HG03103 (cell line): Measurements from ENCODE around the gene SHANK3.
"Not testable (repeated sequence)": the region's sequence is repeated elsewhere in the genome, so short reads cannot be mapped to it uniquely, and the experiment has no call there.

ENCODE experiments used
- ATAC-seq: cut with Tn5 transposase; IDR thresholded peaks from one replicate; pipeline ENCODE4 v1.9.1; 2021; ENCODE audit warnings: low read depth; ENCODE audit not compliant: unreplicated experiment

Gene SHANK3

GRCh38 chr22:50672471-50673230 is at the start of gene SHANK3:
SHANK3 (plus strand) TSS chr22:50672823.
- ATAC-seq, result no peak

GRCh38 chr22:50624347-50625130 is 48.1 kb upstream of the SHANK3 start:
- no peak for ATAC-seq

- no peak for ATAC-seq
Observed at GRCh38 chr22:50625131-50625567, 47.5 kb upstream of the SHANK3 start.

GRCh38 chr22:50625568-50626313 is 46.9 kb upstream of the SHANK3 start:
- ATAC-seq, result no peak

DNA sequence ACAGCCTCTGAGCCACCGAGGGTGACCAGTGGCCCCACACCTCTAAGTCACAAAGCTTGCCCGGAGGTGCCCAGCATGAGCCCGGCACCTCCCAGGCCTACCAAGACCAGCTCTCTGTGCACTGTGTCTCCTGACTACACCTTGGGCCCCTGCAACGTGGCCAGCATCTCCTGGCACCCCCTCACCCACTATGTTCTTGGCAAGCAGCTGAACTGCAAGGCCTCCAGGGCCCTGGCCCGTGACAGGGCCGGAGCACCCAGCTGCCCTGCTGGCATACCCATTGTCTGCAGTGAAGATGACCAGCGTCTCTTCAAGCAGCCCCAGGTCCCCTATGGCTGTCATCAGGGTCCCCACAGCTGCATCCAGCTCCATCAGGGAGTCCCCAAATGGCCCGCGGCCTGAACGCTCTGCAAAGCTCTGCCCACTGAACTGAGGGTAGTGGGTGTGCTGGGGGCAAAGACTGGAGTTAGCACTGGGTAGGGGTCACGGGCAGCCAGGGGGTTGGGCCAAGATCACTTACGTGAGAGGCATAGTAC is 46.2 kb upstream of the SHANK3 start:
- no peak for ATAC-seq

- ATAC-seq, result no peak
Observed at GRCh38 chr22:50626850-50627641, 45.6 kb upstream of the SHANK3 start.

GRCh38 chr22:50627642-50628542 is 44.7 kb upstream of the SHANK3 start, which contains the start of gene ARSA:
ARSA (minus strand) TSS chr22:50628152; CDS start chr22:50627779, 373 bp downstream.
- no peak for ATAC-seq

- ATAC-seq, result no peak
Observed at GRCh38 chr22:50628543-50629134, 44.0 kb upstream of the SHANK3 start.

- no peak for ATAC-seq
Observed at GRCh38 chr22:50630376-50630775, 42.2 kb upstream of the SHANK3 start.

DNA sequence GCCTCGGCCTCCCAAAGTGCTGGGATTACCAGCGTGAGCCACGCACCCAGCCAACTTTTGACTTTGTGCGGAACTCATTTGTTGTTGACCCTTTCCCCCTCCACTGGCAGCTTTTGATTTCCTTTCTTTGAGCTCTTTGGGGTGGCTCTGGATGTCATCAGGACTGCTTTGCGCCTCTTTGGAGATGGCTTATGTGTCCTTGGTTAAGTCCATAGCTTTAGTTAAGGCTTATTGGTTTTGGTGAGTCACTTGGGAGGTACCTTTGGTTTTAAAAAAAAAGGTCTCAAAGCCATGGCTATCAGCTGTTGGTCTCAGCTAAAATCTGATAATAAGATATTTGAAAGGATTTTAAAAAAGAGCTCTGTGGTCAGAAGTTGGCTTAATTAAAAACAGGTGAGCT is 39.5 kb upstream of the SHANK3 start:
- no peak for ATAC-seq

GRCh38 chr22:50633771-50634170 is 38.9 kb upstream of the SHANK3 start:
- no peak for ATAC-seq

DNA sequence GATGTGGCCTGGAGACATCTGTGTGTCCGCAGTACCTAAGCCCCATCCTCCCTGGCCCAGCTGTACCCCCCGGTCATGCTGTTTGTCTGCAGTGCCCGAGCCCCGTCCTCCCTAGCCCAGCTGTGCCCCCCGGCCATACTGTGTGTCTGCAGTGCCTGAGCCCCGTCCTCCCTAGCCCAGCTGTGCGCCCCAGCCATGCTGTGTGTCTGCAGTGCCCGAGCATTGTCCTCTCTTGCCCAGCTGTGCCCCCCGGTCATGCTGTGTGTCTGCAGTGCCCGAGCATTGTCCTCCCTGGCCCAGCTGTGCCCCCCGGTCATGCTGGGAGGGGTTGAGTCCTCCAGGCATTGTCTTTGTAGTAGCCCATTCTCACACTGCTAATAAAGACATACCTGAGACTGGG is 37.0 kb upstream of the SHANK3 start:
- no peak for ATAC-seq

DNA sequence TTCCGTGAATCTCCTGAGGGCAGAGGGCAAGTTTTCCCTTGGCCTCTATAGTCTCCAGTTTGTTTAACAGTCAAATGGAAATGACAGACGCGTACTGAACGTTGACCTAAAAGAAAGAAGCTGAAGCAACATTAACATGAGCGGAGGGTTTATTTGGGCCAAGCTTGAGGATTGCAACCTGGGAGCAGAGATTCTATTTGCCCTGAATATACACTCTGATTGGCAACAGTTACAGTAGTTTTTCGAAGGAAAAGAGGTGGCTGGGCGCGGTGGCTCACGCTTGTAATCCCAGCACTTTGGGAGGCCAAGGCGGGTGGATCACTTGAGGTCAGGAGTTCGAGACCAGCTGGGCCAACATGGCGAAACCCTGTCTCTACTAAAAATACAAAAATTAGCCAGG is 32.3 kb upstream of the SHANK3 start:
- ATAC-seq, result not testable (repeated sequence)

- no peak for ATAC-seq
Observed at GRCh38 chr22:50640857-50641647, 31.6 kb upstream of the SHANK3 start.

DNA sequence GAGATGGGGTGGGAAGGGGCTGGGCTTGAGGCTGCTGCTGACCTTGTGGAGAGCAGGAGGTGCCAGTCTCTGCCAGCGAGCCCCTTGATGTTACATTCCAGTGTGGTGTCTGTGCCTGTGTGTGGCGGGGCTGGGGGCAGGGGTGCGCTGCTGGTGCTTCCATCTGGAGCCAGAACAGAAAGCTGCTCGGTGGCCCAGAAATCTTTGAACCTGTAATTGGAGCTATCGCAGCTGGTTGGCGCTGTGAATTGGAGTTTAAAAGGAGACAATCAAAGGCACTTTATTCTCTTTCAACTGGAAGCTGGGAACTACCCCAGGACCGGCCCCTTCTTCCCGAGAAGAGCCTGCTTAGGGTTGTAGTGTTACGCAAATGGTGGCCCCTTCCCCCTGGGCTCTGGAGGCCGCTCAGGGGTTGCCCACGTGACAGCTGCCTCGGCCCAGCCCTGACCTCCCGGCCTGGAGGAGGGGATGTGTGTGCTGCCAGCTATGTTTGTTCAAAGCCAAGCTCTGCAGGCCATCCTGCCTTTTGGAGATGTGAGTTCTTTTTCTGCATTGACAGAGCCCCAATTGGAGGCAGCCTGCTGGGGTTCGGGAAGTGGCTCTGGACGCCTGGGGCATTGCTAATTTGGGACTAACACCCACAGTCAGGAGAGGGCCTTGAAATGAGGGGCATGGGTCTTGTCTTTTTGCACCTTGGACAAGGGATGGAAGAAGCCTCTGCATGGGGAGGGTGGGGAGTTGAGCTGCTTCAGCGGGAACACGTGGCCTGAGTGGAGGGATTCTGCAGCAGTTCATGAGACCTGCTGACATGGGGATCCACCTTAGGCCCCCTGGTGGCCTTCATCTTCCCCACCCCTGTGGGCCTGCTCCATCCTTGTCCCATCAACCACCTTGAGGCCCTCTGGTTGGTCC is 30.7 kb upstream of the SHANK3 start:
- no peak for ATAC-seq

GRCh38 chr22:50643021-50643820 is 29.4 kb upstream of the SHANK3 start:
- ATAC-seq, result not testable (repeated sequence)
